ENCODE data around the gene VWF.

GRCh38 chr12:5901416-5901815 is 223.1 kb downstream of the VWF start:
- TF ChIP-seq EZH2 (IDR thresholded peaks at IDR 0.05; ENCODE audit: borderline replicate concordance, low read length) = no peak
- TF ChIP-seq CTCF (IDR thresholded peaks at IDR 0.05; ENCODE audit: low read length) = no peak

Measured in OCI-LY1 (cell line).